ENCODE results near the gene KLHL42.
"Not testable (repeated sequence)": the region's sequence is repeated elsewhere in the genome, so short reads cannot be mapped to it uniquely, and the experiment has no call there.

KLHL42 gene, protein sequence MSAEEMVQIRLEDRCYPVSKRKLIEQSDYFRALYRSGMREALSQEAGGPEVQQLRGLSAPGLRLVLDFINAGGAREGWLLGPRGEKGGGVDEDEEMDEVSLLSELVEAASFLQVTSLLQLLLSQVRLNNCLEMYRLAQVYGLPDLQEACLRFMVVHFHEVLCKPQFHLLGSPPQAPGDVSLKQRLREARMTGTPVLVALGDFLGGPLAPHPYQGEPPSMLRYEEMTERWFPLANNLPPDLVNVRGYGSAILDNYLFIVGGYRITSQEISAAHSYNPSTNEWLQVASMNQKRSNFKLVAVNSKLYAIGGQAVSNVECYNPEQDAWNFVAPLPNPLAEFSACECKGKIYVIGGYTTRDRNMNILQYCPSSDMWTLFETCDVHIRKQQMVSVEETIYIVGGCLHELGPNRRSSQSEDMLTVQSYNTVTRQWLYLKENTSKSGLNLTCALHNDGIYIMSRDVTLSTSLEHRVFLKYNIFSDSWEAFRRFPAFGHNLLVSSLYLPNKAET

DNA sequence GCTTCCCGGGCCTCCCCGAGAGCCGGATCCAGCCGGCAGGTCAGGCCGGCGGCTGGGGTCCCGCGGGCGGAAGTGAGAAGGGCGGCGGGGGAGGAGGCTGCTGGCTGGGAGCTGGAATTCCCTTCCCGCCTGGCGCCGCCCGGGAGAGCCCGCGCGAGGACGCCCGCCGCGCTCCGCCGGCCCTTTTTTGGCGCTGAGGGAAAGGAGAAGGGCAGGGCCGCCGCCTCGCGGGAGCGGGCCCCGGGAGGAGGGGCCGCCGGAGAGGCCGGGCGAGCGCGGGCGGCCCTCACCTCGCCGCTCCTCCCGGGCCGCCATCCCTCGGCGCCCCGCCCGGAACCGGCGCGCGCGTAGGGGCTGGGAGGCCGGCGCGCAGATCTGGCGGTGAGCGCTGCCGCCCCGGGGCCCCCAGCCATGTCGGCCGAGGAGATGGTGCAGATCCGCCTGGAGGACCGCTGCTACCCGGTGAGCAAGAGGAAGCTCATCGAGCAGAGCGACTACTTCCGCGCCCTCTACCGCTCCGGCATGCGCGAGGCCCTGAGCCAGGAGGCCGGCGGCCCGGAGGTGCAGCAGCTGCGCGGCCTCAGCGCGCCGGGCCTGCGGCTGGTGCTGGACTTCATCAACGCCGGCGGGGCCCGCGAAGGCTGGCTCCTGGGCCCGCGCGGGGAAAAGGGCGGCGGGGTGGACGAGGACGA, at the start of gene KLHL42, which contains the start of gene MANSC4:
KLHL42 (plus strand) TSS at position 314 of the 692 bp plus-strand sequence; CDS start at position 412, 98 bp downstream.
MANSC4 (minus strand) TSS at position 317 of the 692 bp plus-strand sequence. CDS start 8,960 bp downstream, outside the sequence.
- peak in 1 of 2 donors; percentile 56 for DNase-seq (ENCODE audit: low read depth in 2 of 2)

DNA sequence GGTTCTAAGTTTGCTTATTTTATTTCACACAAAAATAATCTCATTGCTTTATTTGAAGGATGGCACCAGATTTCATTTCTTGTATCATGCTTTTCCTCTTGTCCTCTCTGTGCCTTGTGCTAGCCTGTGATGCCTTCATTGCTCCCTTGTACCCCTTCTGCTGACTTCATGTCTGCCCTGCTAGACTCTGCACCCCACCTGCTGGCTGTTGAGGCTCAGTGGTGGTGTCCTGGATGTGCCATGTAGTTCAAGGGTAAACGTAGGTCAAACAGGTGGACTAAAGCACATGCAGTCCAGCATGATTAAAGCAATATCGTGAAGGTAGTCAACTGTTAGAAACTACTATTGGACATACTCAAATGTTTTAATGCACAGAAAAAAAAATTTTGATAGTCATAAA, 47.8 kb upstream of the KLHL42 start:
- no peak for DNase-seq (ENCODE audit: low read depth in 2 of 2)

DNA sequence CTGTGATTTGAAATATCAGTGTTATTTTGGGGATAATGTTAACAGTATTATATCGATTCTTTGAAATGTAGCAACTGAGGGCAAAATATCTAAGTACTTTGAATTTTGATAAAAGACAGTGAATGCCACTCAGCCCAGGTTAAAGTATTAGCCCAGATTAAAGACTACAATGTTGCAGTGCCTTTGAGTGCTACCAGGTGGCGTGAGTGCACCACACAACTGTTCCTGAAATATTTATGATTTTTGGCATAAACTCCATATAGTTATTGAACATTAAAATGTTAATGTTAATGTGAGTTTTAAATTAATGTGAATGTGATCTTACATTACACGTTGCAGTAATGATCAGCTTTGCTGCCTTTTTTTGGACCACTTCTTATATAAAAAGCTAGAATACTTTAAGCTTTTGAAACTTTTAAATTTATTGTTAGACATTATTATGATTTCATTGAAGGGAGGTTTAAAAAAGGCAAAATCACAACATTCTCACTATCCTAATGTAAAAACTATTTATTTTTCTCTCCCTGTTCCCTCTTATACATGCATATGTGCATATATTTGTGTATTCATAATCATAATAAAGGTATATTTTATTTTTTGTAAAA, 46.9 kb upstream of the KLHL42 start:
- DNase-seq (ENCODE audit: low read depth in 2 of 2): no peak

DNA sequence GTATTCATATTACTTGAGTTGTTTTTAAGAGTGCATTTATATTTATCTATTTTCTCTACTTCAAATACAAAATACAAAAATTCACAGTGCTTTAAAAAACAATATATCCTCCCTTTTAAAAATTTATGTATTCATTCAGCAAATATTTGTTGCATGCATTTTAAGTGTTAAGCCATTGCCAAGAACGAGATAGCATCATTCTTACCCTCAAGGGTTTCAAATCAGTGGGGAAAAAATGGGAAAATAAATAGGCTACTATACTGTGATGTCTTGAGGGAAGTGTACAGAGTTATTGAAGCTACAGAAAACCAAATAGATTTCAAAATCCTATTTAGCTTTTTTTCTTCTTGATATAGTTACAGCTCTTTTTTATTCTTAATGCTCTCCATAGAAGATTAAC, 46.2 kb upstream of the KLHL42 start:
- DNase-seq (ENCODE audit: low read depth in 2 of 2): no peak

DNA sequence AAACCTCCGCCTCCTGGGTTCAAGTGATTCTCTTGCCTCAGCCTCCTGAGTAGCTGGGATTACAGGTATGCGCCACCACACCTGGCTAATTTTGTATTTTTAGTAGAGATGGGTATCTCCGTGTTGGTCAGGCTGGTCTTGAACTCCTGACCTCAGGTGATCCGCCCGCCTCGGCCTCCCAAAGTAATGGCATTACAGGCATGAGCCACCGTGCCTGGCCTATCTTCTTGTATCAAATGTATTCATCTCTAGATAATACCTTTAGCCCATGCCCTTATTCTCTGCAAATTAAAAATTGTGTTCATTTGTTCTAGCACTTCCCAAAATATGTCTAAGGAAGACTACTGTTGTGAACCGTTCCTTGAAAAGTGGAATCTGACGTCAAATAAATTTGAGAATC, 45.7 kb upstream of the KLHL42 start:
- DNase-seq (ENCODE audit: low read depth in 2 of 2): not testable (repeated sequence)

DNA sequence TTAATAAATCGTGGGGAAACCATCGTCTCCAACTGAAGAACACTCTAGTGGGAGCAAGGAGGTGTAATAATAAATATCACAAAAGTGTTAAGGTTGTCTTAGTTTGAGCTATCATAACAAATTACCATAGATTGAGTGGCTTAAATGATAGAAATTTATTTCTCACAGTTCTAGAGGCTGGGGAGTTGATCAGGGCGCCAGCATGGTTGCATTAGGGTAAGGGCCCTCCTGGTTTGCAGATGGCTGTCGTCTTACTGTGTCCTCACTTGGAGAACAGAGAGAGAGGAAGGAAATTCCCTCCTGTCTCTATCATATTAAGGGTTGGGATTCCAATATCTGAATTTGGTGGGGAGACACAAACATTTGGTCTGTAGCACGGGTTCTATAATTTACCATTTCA, 36.4 kb upstream of the KLHL42 start:
- no peak for DNase-seq (ENCODE audit: low read depth in 2 of 2)

DNA sequence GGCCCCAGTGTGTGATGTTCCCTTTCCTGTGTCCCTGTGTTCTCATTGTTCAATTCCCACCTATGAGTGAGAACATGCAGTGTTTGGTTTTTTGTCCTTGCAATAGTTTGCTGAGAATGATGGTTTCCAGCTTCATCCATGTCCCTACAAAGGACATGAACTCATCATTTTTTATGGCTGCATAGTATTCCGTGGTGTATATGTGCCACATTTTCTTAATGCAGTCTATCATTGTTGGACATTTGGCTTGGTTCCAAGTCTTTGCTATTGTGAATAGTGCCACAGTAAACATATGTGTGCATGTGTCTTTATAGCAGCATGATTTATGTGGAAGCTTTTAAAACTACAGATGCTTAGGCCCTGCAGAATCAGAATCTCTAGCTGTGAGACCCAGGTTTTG, 34.3 kb upstream of the KLHL42 start:
- not testable (repeated sequence) for DNase-seq (ENCODE audit: low read depth in 2 of 2)

DNA sequence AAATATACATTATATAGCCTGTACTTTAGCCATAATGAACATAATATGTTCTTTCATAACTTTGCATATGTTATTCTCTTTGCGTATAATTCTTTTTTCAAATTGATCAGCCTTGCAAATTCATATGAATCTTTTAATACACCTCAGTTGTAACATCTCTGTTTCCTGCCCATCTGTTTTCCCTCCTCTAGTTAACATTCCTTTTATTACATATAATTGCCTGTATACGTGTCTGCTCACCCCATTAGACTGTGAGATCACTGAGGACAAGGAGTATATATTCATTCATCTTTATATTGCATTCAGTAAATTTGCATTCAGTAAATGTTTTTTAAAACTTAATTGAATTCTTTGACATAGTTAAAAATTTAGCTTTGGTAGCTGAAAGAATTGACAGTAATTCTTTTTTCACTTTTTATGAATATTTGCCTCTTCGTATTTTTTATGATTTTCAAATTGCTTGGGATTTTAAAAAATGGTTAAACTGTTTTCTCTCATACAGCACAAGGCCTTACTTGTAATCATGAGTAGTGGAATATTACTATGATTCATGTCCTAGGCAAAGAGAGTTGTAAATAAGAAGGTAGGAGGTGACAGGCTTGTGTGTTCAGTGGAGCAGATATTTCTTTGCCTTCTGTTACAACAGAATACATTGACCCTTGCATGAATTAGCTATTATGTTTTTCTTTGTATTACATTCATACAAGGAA, 32.8 kb upstream of the KLHL42 start:
- DNase-seq (ENCODE audit: low read depth in 2 of 2): no peak

DNA sequence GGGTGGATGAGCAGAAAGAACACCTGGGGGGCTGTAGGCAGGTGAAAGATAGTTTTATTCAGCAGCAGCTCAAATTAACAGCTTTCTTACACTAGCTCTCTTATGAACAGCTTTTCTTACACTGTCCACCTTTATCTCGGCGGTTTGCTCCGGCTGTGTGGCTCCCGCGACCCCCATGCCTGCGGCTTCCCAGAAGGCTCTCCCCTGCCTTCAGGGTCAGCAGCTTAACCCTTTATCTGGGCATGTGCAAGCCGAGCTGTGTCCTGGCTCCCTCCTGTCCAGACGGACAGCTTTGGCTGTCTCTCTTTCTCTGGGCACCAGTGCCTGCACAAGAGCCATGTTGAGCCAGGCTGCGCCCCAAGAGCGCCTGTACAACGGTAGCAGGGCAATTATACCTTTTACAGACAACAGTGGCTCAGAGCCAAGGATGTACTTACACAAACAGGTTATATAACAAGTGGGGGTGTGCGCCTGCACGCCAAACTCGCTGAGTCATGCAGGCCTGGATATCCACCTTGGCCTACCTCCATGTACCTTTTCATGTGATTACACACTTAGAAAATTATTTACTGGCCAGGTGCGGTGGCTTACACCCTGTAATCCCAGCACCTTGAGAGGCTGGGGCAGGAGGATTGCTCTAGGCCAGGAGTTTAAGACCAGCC, 28.5 kb upstream of the KLHL42 start:
- no peak for DNase-seq (ENCODE audit: low read depth in 2 of 2)

DNA sequence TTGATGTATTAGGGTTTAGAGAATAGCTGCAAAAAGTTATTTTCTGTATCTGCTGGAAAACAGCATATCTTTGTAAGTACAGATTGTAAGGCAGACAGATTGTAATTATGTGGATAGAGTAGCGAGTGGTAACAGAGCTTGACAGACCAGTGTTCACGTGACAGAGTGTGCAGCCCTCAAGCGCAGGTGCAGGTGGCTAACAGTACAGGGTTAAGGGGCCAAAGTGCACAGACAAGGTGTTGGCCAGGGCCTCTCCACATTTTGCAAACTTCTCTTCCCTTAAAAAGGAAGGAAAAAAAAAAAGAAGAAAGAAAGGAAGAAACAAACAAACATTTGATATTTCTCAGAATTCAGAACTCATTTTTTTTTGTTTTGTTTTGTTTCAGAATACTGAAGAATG, 25.2 kb upstream of the KLHL42 start:
- DNase-seq (ENCODE audit: low read depth in 2 of 2): no peak

DNA sequence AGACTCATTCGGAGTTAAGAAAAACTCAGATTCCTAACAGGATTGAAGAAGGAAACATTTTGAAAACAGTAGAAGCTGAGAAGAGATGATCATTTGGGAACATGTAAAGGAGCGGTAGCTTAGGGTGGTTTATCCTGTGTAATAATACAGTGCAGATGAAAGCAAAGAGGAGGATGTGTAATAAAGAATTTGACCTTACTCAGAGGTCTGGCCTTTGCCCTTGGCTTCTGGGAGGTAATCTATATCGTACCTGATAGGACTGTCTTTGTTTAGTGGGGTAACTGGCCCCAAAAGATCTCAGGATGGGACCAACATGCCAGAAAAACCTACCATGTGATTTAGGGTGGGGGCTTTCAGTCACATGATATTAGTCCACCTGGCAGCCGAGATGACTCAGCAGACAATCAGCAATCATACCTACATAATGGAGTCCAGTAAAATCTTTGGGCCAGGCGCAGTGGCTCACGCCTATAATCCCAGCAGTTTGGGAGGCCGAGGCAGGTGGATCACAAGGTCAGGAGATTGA, 23.3 kb upstream of the KLHL42 start:
- DNase-seq (ENCODE audit: low read depth in 2 of 2): no peak

DNA sequence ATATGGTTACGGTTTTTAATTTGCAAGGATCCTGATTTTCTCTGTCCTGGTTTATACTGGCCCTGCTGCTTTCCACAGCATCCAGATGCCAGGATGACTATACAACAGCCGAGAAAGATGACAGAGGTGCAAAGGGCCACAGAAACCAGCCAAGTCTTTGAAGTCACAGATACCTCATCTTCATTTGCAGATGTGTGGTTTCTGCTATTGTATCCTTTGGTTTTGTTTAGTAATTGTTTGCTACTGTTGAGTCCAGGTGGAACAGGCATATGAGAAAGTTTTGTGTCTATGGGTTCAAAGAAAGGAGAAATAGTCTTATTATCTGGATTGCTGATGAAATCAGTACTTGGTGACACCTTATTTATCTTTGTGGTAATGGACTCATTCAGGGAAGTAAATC, 17.3 kb upstream of the KLHL42 start:
- no peak for DNase-seq (ENCODE audit: low read depth in 2 of 2)

DNA sequence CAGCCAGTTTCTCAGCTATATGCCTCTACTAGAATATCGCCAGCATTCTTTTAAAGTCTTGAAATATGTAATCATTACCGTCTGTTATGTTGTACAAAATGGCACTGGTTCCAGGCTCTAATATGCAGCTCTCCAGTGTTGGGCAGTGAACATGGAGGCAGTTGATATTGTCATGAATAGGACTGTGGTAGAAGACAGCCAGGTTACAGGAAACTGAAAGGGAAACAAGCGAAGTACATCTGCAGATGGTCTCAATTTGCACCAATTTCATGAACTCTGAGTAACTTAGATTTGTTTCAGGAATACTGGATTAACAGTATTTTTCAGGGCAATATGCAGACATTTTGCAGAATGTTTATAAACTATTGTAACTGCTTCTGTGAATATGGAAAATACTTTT, 13.4 kb upstream of the KLHL42 start:
- no peak for DNase-seq (ENCODE audit: low read depth in 2 of 2)

DNA sequence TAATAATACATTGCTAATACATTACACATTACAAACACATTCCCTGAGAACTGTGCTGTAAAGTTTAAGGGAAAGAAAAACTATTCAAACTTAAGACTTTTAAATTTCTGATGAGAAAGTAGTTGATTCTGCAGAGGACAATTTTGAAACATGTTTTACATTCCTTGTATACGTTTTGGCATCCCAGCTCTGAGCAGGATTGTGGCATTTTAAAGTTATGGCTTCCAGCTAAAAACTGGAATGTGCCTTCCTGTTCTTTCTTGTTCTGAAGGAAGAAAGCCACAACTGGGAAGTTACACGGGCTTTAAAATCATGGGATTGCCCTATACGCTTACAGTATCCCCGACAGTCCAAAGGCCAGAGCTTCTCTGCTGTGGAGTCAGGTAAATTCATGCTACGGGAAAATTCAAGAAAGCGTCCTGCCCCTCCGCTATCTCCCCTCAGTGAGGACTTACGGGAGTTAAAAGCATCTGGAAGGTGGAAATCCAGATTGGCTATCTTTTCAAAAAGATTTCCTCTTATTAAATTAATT, 10.8 kb upstream of the KLHL42 start:
- no peak for DNase-seq (ENCODE audit: low read depth in 2 of 2)

DNA sequence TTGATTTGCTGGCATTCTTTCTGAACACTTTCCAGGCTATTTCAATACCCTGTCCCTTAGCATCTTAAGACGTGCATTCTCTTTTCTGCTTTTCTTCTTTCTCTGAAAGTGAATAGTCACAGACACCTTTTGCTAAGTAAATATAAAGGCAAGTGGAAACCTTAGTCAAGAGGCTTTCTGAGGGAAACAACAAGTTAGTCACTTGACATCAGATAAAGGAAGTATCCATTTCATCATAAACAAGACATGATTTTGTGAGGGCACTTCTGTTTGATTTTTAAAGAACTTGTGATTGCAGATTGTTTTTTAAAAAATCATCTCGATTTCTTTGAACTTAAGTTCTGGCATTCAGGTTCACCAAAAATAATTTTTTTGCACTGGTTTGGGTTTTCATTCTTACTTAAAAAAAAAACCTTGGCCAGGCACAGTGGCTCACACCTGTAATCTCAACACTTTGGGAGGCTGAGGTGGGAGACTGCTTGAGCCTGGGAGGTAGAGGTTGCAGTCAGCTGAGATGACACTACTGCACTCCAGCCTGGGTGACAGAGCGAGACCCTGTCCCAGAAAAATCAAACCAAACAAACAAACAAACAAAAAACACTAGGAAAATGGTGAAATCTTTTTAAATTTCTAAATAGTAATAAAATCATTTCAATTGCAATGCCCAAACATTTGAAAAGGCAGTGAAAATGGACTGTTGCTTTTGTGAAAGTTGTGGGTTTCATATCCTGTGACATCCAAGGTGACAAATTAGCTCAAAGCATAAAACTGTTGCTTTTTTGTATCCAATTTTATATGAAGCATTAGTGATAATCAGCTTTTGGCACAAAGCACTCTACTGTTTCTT, 8.3 kb upstream of the KLHL42 start:
- no peak for DNase-seq (ENCODE audit: low read depth in 2 of 2)

DNA sequence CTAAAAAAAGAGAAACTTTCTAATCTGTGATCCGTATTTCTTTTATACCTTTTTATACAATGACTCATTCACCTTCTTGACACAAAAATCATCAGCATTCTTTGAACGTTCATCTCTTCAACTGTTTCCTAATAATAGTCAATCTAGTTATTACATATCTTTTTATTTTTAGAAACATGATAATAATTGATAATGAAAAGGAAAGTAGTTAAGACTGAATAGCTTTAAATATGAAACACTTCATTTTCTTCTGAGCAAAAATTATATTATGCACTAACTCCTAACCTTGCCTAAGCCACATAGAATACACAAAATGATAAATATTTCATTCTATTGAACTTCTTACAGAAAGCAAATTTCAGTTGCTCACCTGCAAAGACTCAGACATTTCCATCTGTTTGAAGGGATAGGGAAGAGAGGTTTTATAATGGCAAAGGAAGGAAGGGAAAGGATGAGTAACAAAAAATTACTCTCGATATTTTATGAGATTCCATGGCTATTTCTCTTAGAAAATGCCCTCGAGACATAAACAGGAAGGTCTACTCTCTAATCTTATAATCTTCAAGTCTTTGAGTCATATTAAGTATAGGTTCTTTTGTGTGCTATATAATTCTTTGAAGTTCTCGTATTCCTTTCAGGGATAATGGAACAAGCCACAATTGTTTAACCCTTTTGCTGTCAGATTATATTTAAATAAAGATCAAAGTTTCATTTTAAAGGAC, 7.5 kb upstream of the KLHL42 start:
- DNase-seq (ENCODE audit: low read depth in 2 of 2): no peak

DNA sequence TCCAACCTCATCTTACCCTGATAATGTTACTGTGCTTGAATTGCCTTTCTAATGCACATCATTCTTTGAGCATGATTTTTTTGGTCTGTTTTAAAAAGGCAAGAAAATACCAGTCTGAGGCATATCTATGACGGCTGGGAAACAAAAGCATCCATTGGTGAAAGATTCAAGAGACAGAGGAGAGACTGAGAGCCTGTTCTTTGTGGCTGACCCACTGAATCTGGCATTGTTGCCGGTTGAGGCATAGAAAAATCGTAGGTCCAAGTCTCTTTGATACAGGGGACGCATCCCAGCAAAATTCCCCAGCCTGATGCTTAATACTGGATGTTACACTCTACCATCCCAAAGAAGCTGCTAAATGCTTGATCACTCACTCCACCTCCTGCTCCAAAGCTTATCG, 2.9 kb upstream of the KLHL42 start:
- DNase-seq (ENCODE audit: low read depth in 2 of 2): no peak

DNA sequence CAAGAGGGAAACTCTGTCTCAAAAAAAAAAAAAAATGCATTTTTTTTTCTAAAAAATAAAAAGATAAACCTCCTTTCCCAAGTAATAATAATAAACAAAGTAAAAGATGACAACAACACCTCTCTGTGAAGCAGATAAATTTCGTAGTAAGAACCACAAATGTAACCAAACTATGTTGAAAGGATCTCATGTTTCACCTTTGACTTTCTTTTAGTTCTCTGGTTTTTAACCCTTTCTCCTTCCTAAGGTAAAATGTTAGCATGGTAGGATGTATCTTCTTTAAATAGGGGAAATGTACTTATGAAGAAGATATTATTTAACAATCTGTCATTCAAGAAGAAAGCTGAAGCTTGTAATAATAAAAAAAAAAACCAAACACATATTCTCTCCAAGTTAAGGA, 1.8 kb upstream of the KLHL42 start:
- no peak for DNase-seq (ENCODE audit: low read depth in 2 of 2)

DNA sequence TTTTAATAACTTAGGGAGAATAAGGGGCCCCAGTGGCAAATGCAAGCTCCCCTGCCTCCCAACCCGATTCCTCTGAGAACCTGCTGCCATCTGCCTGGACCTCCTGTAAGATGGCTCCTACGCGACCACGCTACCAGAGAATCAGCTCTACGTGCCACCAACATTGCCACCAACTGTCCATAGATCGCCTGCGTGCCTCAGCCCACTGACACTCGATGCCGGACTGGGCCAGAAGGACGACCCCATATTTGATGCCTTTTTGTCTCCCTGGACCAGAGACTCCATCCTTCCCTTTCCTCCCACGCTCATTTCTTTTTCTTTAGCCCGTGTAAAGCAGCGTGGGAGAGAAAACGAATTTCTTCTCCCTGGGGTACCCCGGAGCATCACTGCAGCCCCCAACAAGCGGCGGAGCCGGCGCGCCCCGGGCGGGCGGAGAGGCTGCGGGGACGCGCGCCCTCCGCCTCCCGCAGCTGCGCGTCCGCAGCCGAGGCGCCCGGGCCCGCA, 565 bp upstream of the KLHL42 start:
- DNase-seq (ENCODE audit: low read depth in 2 of 2): no peak
